GM12878 (cell line): ENCODE data around the gene DCP1A. TPM values are rescaled to one million over a fixed set of nuclear protein-coding genes. Genes with fewer than 3 reads are reported as not detected.
"Not testable (repeated sequence)": the region's sequence is repeated elsewhere in the genome, so short reads cannot be mapped to it uniquely, and the experiment has no call there.

Experiments used
- ATAC-seq: fragments of 200-7000 bp; cut with Tn5 transposase; 3 replicates; pipeline ENCODE4 v1.9.1; 2020; ENCODE audit warnings: mild to moderate bottlenecking, moderate library complexity
- BruUV-seq: library from RNA; stranded (reverse); fragments of 400-500 nt; replicated peaks from 2 replicates; lab custom pipeline; 2021; lab: Mats Ljungman, UMichigan
- CTCF ChIA-PET: fragments of 300-600 bp; sonication (Branson Sonifier 250); formaldehyde crosslinking; extraction: SDS; loops from one replicate; lab custom pipeline; 2021; ENCODE audit warnings: inconsistent platforms; lab: Yijun Ruan, JAX
- POLR2A ChIA-PET: fragments of 350-600 bp; formaldehyde crosslinking; extraction: SDS; loops from one replicate; lab custom pipeline; 2021; ENCODE audit warnings: inconsistent platforms; lab: Charles Lee
- RAD21 ChIA-PET: fragments of 300-600 bp; sonication (Branson Sonifier 250); formaldehyde crosslinking; loops from one replicate; lab custom pipeline; 2023; ENCODE audit warnings: antibody characterized with exemption; ENCODE audit not compliant: unreplicated experiment; lab: Charles Lee
- SMC1A ChIA-PET: fragments of 300-600 bp; sonication (Branson Sonifier 250); formaldehyde crosslinking; loops from one replicate; lab custom pipeline; 2023; ENCODE audit not compliant: unreplicated experiment, uncharacterized antibody; lab: Charles Lee
- DNase-seq: peaks from one replicate; pipeline ENCODE4 v3.0.0-alpha.2; 2011; ENCODE audit warnings: low read depth, low spot score
- FAIRE-seq: peaks from 3 replicates; lab custom pipeline; 2011; peaks lifted over from hg19 to GRCh38; lab: Jason Lieb, UNC
- H2AFZ ChIP-seq: 2 replicates; pipeline ENCODE4 v1.6.0; 2011; ENCODE audit warnings: low read depth, low read length, control low read depth; ENCODE audit not compliant: control insufficient read depth
- H3K27ac ChIP-seq: 2 replicates; pipeline ENCODE4 v1.5.1; 2011; ENCODE audit warnings: control low read depth; ENCODE audit not compliant: control insufficient read depth, insufficient read depth
- H3K27me3 ChIP-seq, 2 experiments: replicated peaks in 1 of 2; 2 replicates each; pipeline versions ENCODE4 v1.6.0 to v1.6.1; 2011; ENCODE audit warnings: low read length in 1 of 2; ENCODE audit not compliant: control insufficient read depth in 2 of 2, insufficient read depth in 2 of 2
- H3K36me3 ChIP-seq, 2 experiments: 2 replicates each; pipeline ENCODE4 v1.5.1; 2011; ENCODE audit warnings: low read length in 1 of 2; ENCODE audit not compliant: control insufficient read depth in 2 of 2, insufficient read depth in 2 of 2
- H3K4me1 ChIP-seq: 2 replicates; pipeline ENCODE4 v1.6.1; 2011; ENCODE audit warnings: mild to moderate bottlenecking, low read length, moderate library complexity, mixed read lengths; ENCODE audit not compliant: control insufficient read depth, insufficient read depth
- H3K4me2 ChIP-seq: 2 replicates; pipeline ENCODE4 v1.6.0; 2011; ENCODE audit warnings: control low read depth; ENCODE audit not compliant: control insufficient read depth, insufficient read depth
- H3K4me3 ChIP-seq: fragments of 200-600 bp; sonication (generic); 2 replicates; pipeline ENCODE4 v1.5.1; 2016
- H3K79me2 ChIP-seq: 2 replicates; pipeline ENCODE4 v1.6.0; 2011; ENCODE audit warnings: low read length; ENCODE audit not compliant: control insufficient read depth, insufficient read depth
- H3K9ac ChIP-seq: 2 replicates; pipeline ENCODE4 v1.8.0; 2011; ENCODE audit warnings: low read length, control low read depth, mixed read lengths; ENCODE audit not compliant: control insufficient read depth, insufficient read depth
- H3K9me3 ChIP-seq: replicated peaks from 3 replicates; pipeline ENCODE4 v1.5.1; 2011; ENCODE audit warnings: mild to moderate bottlenecking, low read length; ENCODE audit not compliant: control insufficient read depth, insufficient read depth
- H4K20me1 ChIP-seq: 2 replicates; pipeline ENCODE4 v1.6.0; 2011; ENCODE audit not compliant: control insufficient read depth, insufficient read depth
- HDGF ChIP-seq: fragments of 450-650 bp; IDR thresholded peaks from 2 replicates; pipeline ENCODE4 v1.6.1; 2016; ENCODE audit warnings: antibody characterized with exemption
- RAD21 ChIP-seq: IDR thresholded peaks from 2 replicates; pipeline ENCODE4 v1.6.1; 2011; ENCODE audit warnings: mild to moderate bottlenecking, low read depth, low read length, moderate library complexity; ENCODE audit not compliant: insufficient read depth
- RAD51 ChIP-seq: fragments of 450-650 bp; IDR thresholded peaks from 2 replicates; pipeline ENCODE4 v1.6.1; 2016; ENCODE audit warnings: moderate library complexity, mild to moderate bottlenecking, inconsistent platforms
- SMC3 ChIP-seq: IDR thresholded peaks from 2 replicates; pipeline ENCODE4 v1.6.1; 2011; ENCODE audit warnings: low read length, improper control_type of control experiment, borderline replicate concordance
- WGBS: methylation state at CpG from one replicate; pipeline ENCODE4 v1.1.6; 2016; ENCODE audit warnings: low lambda C conversion rate; ENCODE audit not compliant: insufficient replicate concordance, insufficient coverage; ENCODE audit errors: missing lambda C conversion rate; 5-methylcytosine and 5-hydroxymethylcytosine counted together
- in situ Hi-C: fragments of 300-500 bp; cut with MboI; formaldehyde crosslinking; loops from 9 replicates; pipeline ENCODE4 v1.14.3; 2018; ENCODE audit warnings: mixed read lengths
- intact Hi-C: fragments of 100-400 bp; cut with micrococcal nuclease; formaldehyde crosslinking; loops from one replicate; pipeline ENCODE4 v1.14.2; 2022; ENCODE audit not compliant: unreplicated experiment
- polyA plus RNA-seq, 11 experiments: library from polyadenylated mRNA; depleted of rRNA in 4 of 11; unstranded in 6 of 11; stranded (reverse) in 5 of 11; fragments of >200 nt; fragmentation: Nextera tagmentation in 4 of 11; fragmentation: Illumina TruSeq in 1 of 11; extraction: Ambion mirVana in 4 of 11; extraction: Trizol in 1 of 11; gene quantifications; 1 replicate in 1 of 11; 2 replicates in 10 of 11; pipeline versions ENCODE4 v1.2.1 to v1.2.3, GENCODE V29; 2011 to 2016; ENCODE audit warnings: inconsistent platforms in 2 of 11, missing spikeins in 2 of 11, low read depth in 1 of 11
- total RNA-seq, 4 experiments: library from RNA; depleted of rRNA in 3 of 4; stranded (reverse); fragments of >200 nt in 3 of 4; fragmentation: Illumina TruSeq in 1 of 4; extraction: Trizol in 1 of 4; gene quantifications; 2 replicates each; pipeline versions ENCODE4 v1.2.1 to v1.2.3, GENCODE V29; 2013 to 2021
- TF ChIP-seq, protein P1 (sequence below): IDR thresholded peaks from 2 replicates; pipeline ENCODE4 v1.6.1; 2012; ENCODE audit warnings: low read depth, low read length, improper control_type of control experiment
- TF ChIP-seq, protein P2 (sequence below), 3 experiments: IDR thresholded peaks in 2 of 3; conservative IDR thresholded peaks in 1 of 3; 2 replicates each; pipeline ENCODE4 v1.5.1; 2011; ENCODE audit warnings: low read depth in 3 of 3, low read length in 3 of 3, mild to moderate bottlenecking in 3 of 3, control low read depth in 2 of 3, moderate library complexity in 2 of 3, inconsistent platforms in 1 of 3, mixed read lengths in 1 of 3; ENCODE audit not compliant: control insufficient read depth in 2 of 3, insufficient read depth in 1 of 3; ENCODE audit errors: extremely low read depth in 1 of 3

DCP1A gene
- total and polyA plus RNA-seq, 10 of the 15 experiments (the other 5 are each of a cell fraction or from before 2014, with no cell fraction given), result 12.5 to 34.6 (median 16.3) TPM

DNA sequence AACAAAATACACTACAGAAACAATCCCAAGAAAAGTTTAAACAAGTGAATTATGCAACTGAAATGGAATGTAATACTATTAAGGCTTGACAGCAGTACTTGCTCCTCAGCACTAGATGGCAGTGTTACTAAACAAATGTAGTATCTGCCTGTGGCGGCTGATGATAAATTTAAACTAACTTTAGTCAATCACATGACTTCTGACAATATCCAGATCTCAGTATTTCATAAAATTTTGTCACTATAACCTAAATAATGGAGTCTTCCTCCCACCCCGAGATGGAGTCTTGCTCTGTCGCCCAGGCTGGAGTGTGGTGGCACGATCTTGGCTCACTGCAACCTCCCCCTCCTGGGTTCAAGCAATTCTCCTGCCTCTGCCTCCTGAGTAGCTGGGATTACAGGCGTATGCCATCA, 47.7 kb downstream of the DCP1A start:
- H3K27me3 ChIP-seq, result not testable (repeated sequence)
- peak; percentile 69 for FAIRE-seq

More for the DNA sequence above, 47.7 kb downstream of the DCP1A start:
- WGBS, result 60% methylated on average over 5 of the region's 5 CpGs
- H3K4me1 ChIP-seq, H3K9ac ChIP-seq, H3K4me3 ChIP-seq, H3K27ac ChIP-seq, H4K20me1 ChIP-seq, BruUV-seq, H3K79me2 ChIP-seq, POLR2A ChIA-PET, H3K9me3 ChIP-seq, H3K4me2 ChIP-seq, in situ Hi-C loops, DNase-seq, H2AFZ ChIP-seq: not testable (repeated sequence)
- ChIA-PET SMC1A (interaction anchor here (1.5 kb wide), 2 partner anchors 12 to 14 kb away, joined by 4 to 6 read pairs; no protein-coding TSS in a partner anchor), RAD21 (interaction anchor here (1.1 kb wide), 1 partner anchor 411 kb away, joined by 3 read pairs; no protein-coding TSS in a partner anchor), CTCF (interaction anchor here (0.9 to 1.9 kb wide), 15 partner anchors 8 to 188 kb away, joined by 3 to 14 read pairs (median 4); no protein-coding TSS in a partner anchor)
- peaks cover 4 to 23% of the 10 kb centered on the region in 2 experiments for H3K36me3 ChIP-seq
- intact Hi-C loops, result loop anchor here (1.0 to 10.0 kb wide), 3 partner anchors 187 to 410 kb away; no protein-coding TSS in a partner anchor
- TF ChIP-seq, protein P1, sequence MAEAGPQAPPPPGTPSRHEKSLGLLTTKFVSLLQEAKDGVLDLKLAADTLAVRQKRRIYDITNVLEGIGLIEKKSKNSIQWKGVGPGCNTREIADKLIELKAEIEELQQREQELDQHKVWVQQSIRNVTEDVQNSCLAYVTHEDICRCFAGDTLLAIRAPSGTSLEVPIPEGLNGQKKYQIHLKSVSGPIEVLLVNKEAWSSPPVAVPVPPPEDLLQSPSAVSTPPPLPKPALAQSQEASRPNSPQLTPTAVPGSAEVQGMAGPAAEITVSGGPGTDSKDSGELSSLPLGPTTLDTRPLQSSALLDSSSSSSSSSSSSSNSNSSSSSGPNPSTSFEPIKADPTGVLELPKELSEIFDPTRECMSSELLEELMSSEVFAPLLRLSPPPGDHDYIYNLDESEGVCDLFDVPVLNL, result peak; percentile 59
- TF ChIP-seq, protein P2, sequence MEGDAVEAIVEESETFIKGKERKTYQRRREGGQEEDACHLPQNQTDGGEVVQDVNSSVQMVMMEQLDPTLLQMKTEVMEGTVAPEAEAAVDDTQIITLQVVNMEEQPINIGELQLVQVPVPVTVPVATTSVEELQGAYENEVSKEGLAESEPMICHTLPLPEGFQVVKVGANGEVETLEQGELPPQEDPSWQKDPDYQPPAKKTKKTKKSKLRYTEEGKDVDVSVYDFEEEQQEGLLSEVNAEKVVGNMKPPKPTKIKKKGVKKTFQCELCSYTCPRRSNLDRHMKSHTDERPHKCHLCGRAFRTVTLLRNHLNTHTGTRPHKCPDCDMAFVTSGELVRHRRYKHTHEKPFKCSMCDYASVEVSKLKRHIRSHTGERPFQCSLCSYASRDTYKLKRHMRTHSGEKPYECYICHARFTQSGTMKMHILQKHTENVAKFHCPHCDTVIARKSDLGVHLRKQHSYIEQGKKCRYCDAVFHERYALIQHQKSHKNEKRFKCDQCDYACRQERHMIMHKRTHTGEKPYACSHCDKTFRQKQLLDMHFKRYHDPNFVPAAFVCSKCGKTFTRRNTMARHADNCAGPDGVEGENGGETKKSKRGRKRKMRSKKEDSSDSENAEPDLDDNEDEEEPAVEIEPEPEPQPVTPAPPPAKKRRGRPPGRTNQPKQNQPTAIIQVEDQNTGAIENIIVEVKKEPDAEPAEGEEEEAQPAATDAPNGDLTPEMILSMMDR (IDR thresholded peaks at IDR 0.05 in 2 of 3, conservative IDR thresholded peaks at IDR 0.05 in 1 of 3; ENCODE audit: control insufficient read depth in 2 of 3, extremely low read depth in 1 of 3, insufficient read depth in 1 of 3, low read depth in 3 of 3, low read length in 3 of 3), result peak; percentile 68 to 82 (median 78)
- TF ChIP-seq HDGF (peak; percentile 42; the same call in 1 of the 2 replicates), RAD51 (peak; percentile 71; the same call in 1 of the 2 replicates), RAD21 (peak; percentile 74), SMC3 (peak; percentile 69; the same call in 1 of the 2 replicates)
- ATAC-seq, result peak; percentile 81
